Measurements from ENCODE around the gene NQO2. TPM values are rescaled to one million over a fixed set of nuclear protein-coding genes. Genes with fewer than 3 reads are reported as not detected.
A peak's percentile ranks its signal among the peaks of the same experiment; 100 is the strongest.

NQO2 gene
- total and polyA plus RNA-seq, 9 donors = 16.2 to 48.4 (median 28.7) TPM

GRCh38 chr6:2966347-2966746, 33.3 kb upstream of the NQO2 start:
- Histone ChIP-seq H3K9me3 (no peaks in the 10 kb centered on the region), H3K27me3 (no peaks in the 10 kb centered on the region), H3K4me1 (ENCODE audit: insufficient read depth) (peaks cover 7% of the 10 kb centered on the region), H3K27ac (no peak overlapping the region), H3K36me3 (no peaks in the 10 kb centered on the region), H3K4me3 (no peak overlapping the region)
- WGBS, 3 donors = 77 to 82% (median 80%) methylated on average over 9 of the region's 9 CpGs
- intact Hi-C loops (cut with DNase I) = no loop called here
- TF ChIP-seq POLR2A (IDR thresholded peaks at IDR 0.05) (no peak), EP300 (IDR thresholded peaks at IDR 0.05) (no peak)
- TF ChIP-seq, protein P1, sequence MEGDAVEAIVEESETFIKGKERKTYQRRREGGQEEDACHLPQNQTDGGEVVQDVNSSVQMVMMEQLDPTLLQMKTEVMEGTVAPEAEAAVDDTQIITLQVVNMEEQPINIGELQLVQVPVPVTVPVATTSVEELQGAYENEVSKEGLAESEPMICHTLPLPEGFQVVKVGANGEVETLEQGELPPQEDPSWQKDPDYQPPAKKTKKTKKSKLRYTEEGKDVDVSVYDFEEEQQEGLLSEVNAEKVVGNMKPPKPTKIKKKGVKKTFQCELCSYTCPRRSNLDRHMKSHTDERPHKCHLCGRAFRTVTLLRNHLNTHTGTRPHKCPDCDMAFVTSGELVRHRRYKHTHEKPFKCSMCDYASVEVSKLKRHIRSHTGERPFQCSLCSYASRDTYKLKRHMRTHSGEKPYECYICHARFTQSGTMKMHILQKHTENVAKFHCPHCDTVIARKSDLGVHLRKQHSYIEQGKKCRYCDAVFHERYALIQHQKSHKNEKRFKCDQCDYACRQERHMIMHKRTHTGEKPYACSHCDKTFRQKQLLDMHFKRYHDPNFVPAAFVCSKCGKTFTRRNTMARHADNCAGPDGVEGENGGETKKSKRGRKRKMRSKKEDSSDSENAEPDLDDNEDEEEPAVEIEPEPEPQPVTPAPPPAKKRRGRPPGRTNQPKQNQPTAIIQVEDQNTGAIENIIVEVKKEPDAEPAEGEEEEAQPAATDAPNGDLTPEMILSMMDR (IDR thresholded peaks at IDR 0.05) = no peak
- DNase-seq = no peak

DNA sequence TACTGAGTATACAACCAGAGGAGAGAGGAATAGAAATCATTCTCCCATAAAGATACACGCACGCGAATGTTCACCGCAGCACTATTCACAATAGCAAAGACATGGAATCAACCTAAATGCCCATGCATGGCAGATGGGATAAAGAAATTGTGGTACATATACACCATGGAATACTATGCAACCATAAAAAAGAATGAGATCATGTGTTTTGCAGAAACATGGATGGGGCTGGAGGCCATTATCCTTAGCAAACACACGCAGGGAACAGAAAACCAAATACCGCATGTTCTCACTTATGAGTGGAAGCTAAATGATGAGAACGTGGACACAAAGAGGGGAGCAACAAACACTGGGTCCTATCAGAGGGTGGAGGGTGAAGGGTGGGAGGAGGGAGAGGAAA, 31.8 kb upstream of the NQO2 start:
- no peak overlapping the region for H3K27ac ChIP-seq
- no peaks in the 10 kb centered on the region for H3K9me3 ChIP-seq
- H3K27me3 ChIP-seq = no peaks in the 10 kb centered on the region
- peaks cover 3% of the 10 kb centered on the region for H3K4me1 ChIP-seq (ENCODE audit: insufficient read depth)
- TF ChIP-seq EP300 (IDR thresholded peaks at IDR 0.05) (no peak), POLR2A (IDR thresholded peaks at IDR 0.05) (no peak)
- TF ChIP-seq, protein P1 (IDR thresholded peaks at IDR 0.05) = no peak
- intact Hi-C loops (cut with DNase I) = no loop called here
- no peak overlapping the region for H3K4me3 ChIP-seq
- no peak for DNase-seq
- 98% methylated on average over 7 of the region's 7 CpGs for WGBS, 3 donors
- no peaks in the 10 kb centered on the region for H3K36me3 ChIP-seq

DNA sequence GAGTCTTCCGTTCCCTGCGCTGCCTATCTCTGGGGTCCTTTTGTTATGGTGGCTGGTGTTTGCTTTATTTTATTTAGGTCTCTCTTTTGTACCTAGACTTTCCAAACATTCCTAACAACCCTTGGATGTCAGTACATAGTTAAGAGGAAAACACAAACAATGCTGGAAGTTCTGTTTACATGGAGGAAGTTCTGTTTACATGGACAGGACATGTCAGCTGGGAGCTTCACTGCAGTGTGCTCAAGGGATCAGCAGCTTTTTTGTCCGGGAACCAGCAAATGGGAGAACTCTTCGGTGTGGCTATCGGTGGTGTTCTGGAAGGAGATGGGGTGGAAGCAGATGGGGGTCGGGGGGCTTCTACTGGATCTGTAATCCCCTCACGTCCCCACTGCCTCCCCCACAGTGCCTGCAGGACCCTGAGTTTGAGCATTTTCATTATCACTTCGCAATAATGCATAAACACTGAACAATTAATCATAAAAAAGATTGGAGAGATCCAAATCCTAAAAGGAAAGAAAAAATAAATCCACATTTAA, 31.0 kb upstream of the NQO2 start:
- WGBS, 3 donors = 36 to 48% (median 44%) methylated on average over 8 of the region's 8 CpGs
- DNase-seq = no peak
- H3K4me1 ChIP-seq (ENCODE audit: insufficient read depth) = peaks cover 3% of the 10 kb centered on the region
- TF ChIP-seq EP300 (IDR thresholded peaks at IDR 0.05) (no peak), POLR2A (IDR thresholded peaks at IDR 0.05) (no peak)
- TF ChIP-seq, protein P1 (IDR thresholded peaks at IDR 0.05) = no peak
- peak overlapping the region in 1 of 2 donors; percentile 60 for H3K27ac ChIP-seq
- no peaks in the 10 kb centered on the region for H3K36me3 ChIP-seq
- H3K9me3 ChIP-seq = no peaks in the 10 kb centered on the region
- H3K27me3 ChIP-seq = no peaks in the 10 kb centered on the region
- no peak overlapping the region for H3K4me3 ChIP-seq
- intact Hi-C loops (cut with DNase I) = no loop called here

DNA sequence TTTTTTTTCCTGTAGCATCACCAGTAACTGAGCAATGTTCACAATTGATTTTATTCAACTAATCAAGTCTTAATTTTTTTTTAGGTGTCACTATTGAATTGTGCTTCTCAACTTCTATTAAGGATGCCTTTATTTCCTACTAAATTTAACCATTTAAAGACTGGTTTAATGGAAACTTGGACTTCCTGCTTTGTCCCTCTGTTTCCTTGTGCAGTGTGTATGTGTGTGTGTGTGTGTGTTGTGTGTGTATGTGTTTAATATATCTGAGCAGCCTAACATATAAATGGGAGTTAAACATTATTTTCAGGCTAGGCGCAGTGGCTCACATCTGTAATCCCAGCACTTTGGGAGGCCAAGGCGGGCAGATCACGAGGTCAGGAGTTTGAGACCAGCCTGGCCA, 30.1 kb upstream of the NQO2 start:
- TF ChIP-seq POLR2A (IDR thresholded peaks at IDR 0.05) (no peak), EP300 (IDR thresholded peaks at IDR 0.05) (no peak)
- TF ChIP-seq, protein P1 (IDR thresholded peaks at IDR 0.05) = no peak
- DNase-seq = no peak
- intact Hi-C loops (cut with DNase I) = no loop called here
- no peaks in the 10 kb centered on the region for H3K9me3 ChIP-seq
- no peak overlapping the region for H3K4me3 ChIP-seq
- H3K36me3 ChIP-seq = no peaks in the 10 kb centered on the region
- no peaks in the 10 kb centered on the region for H3K27me3 ChIP-seq
- whole genome bisulfite sequencing, 3 donors = 73 to 79% (median 77%) methylated on average over 3 of the region's 3 CpGs
- peak overlapping the region in 1 of 2 donors; percentile 99 for H3K27ac ChIP-seq
- peaks cover 5% of the 10 kb centered on the region for H3K4me1 ChIP-seq (ENCODE audit: insufficient read depth)

Data from ovary (tissue), 9 donors.